ENCODE measurements around the gene USH1G.

The USH1G gene

GRCh38 chr17:74951065-74951464, 28.0 kb upstream of the USH1G start:
- DNase-seq (ENCODE audit: low read depth in 1 of 2, low spot score in 1 of 2), result no peak
- H3K4me3 ChIP-seq (replicated peaks; ENCODE audit: insufficient read depth, low read length), result no peak overlapping the region
- H3K27ac ChIP-seq (replicated peaks), result no peak overlapping the region
- TF ChIP-seq CTCF (IDR thresholded peaks at IDR 0.05; ENCODE audit: insufficient read depth, low read length) (no peak), SPI1 (IDR thresholded peaks at IDR 0.05; ENCODE audit: borderline replicate concordance, low read depth) (no peak), GABPA (IDR thresholded peaks at IDR 0.05; ENCODE audit: low read depth) (no peak), POLR2AphosphoS5 (IDR thresholded peaks at IDR 0.05; ENCODE audit: low read depth) (no peak), REST (IDR thresholded peaks at IDR 0.05; ENCODE audit: insufficient replicate concordance, low read depth) (no peak)
- no peaks in the 10 kb centered on the region for H3K27me3 ChIP-seq (ENCODE audit: insufficient read depth, poor library complexity, severe bottlenecking)

- Histone ChIP-seq H3K27me3 (ENCODE audit: insufficient read depth, poor library complexity, severe bottlenecking) (no peaks in the 10 kb centered on the region), H3K27ac (replicated peaks) (no peak overlapping the region), H3K4me3 (replicated peaks; ENCODE audit: insufficient read depth, low read length) (no peak overlapping the region)
- no peak for TF ChIP-seq SPI1 (IDR thresholded peaks at IDR 0.05; ENCODE audit: borderline replicate concordance, low read depth)
- TF ChIP-seq CTCF (IDR thresholded peaks at IDR 0.05; ENCODE audit: insufficient read depth, low read length), result no peak
- TF ChIP-seq POLR2AphosphoS5 (IDR thresholded peaks at IDR 0.05; ENCODE audit: low read depth), result no peak
- TF ChIP-seq GABPA (IDR thresholded peaks at IDR 0.05; ENCODE audit: low read depth), result no peak
- no peak for TF ChIP-seq REST (IDR thresholded peaks at IDR 0.05; ENCODE audit: insufficient replicate concordance, low read depth)
- no peak for DNase-seq (ENCODE audit: low read depth in 1 of 2, low spot score in 1 of 2)
Measured at GRCh38 chr17:74950207-74950606, 27.2 kb upstream of the USH1G start.

GRCh38 chr17:74949455-74950115, 26.5 kb upstream of the USH1G start:
- DNase-seq (ENCODE audit: low read depth in 1 of 2, low spot score in 1 of 2), result no peak
- Histone ChIP-seq H3K27me3 (ENCODE audit: insufficient read depth, poor library complexity, severe bottlenecking) (no peaks in the 10 kb centered on the region), H3K27ac (replicated peaks) (no peak overlapping the region), H3K4me3 (replicated peaks; ENCODE audit: insufficient read depth, low read length) (no peak overlapping the region)
- TF ChIP-seq POLR2AphosphoS5 (IDR thresholded peaks at IDR 0.05; ENCODE audit: low read depth) (no peak), CTCF (IDR thresholded peaks at IDR 0.05; ENCODE audit: insufficient read depth, low read length) (no peak), SPI1 (IDR thresholded peaks at IDR 0.05; ENCODE audit: borderline replicate concordance, low read depth) (no peak), GABPA (IDR thresholded peaks at IDR 0.05; ENCODE audit: low read depth) (no peak), REST (IDR thresholded peaks at IDR 0.05; ENCODE audit: insufficient replicate concordance, low read depth) (no peak)
